ENCODE results near the gene TPRA1. TPM values are rescaled to one million over a fixed set of nuclear protein-coding genes. Genes with fewer than 3 reads are reported as not detected.

TPRA1 gene
- total and polyA plus RNA-seq, 2 of the 4 experiments (the other 2 are of a cell fraction) = 17.9 to 40.1 TPM

DNA sequence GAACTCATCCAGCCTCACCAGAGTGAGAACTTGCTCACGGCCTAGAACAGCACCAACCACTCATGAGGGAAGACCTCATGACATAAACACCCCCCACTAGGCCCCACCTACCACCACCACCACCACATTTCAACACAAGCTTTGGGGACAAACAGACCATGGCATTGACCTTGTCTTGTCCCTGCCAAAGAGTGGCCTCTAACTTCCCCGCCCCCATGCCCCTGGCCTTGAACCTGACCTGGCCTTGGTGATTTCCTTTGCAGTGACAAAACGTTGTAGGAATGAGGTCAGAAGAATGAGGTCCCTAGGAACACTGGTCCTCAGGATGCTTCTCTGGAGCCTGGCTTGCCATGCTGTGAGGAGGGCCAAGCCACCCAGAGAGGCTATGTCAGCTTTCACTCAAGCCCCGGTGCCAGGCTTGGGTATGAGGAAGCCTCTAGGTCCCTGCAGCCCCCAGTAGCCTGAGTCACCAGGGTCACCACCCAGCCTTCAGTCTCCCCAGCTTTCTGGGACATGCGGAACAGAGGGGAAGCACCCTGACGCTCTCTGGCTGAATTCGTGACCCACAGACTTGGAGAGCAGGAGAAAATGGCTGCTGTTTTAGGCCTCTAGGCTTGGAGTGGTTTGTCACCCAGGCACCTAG, 57.9 kb downstream of the TPRA1 start:
- no peak overlapping the region for H2BK120ac ChIP-seq (ENCODE audit: low read depth, low read length)
- no peak overlapping the region for H3K9ac ChIP-seq (ENCODE audit: low read depth, low read length)
- peaks cover 3% of the 10 kb centered on the region for H3K9me3 ChIP-seq (ENCODE audit: control insufficient read depth, insufficient read depth, low read length)
- in situ Hi-C loops (cut with MboI; ENCODE audit: low sequenced_read_pairs) = no loop called here
- H3K79me1 ChIP-seq (ENCODE audit: low read depth in 1 of 2, low read length in 2 of 2) = no peaks in the 10 kb centered on the region
- no peak overlapping the region for H2BK5ac ChIP-seq (ENCODE audit: low read depth, low read length, poor library complexity, severe bottlenecking)
- H4K8ac ChIP-seq (ENCODE audit: low read depth in 2 of 2, low read length in 2 of 2) = no peak overlapping the region
- H2AFZ ChIP-seq (replicated peaks; ENCODE audit: low read length, poor library complexity) = no peak overlapping the region
- H3K23ac ChIP-seq (ENCODE audit: low read depth, low read length) = no peak overlapping the region
- no peak overlapping the region for H3K4ac ChIP-seq (ENCODE audit: low read depth, low read length)
- no peaks in the 10 kb centered on the region for H4K20me1 ChIP-seq (ENCODE audit: insufficient read depth, low read length)
- H3K56ac ChIP-seq (ENCODE audit: extremely low read depth, insufficient read depth, low read length) = no peak overlapping the region
- H3K36me3 ChIP-seq (ENCODE audit: control insufficient read depth, insufficient read depth, low read length) = no peaks in the 10 kb centered on the region
- H3K4me2 ChIP-seq (ENCODE audit: low read depth, low read length) = no peak overlapping the region
- ATAC-seq (ENCODE audit: low read depth) (no peak), DNase-seq (no peak)
- POLR2A ChIA-PET (ENCODE audit: unreplicated experiment) = no interaction called here
- no peaks in the 10 kb centered on the region for H3K4me1 ChIP-seq (ENCODE audit: control insufficient read depth, insufficient read depth, low read length)
- H3K9me1 ChIP-seq (ENCODE audit: insufficient read depth, low read length) = no peaks in the 10 kb centered on the region
- TF ChIP-seq MAZ (IDR thresholded peaks at IDR 0.05; ENCODE audit: borderline replicate concordance, low read depth, low read length) = no peak
- TF ChIP-seq USF2 (IDR thresholded peaks at IDR 0.05; ENCODE audit: low read depth, low read length) = no peak
- no peak for TF ChIP-seq CHD1 (IDR thresholded peaks at IDR 0.05; ENCODE audit: low read depth, low read length)
- no peak for TF ChIP-seq RCOR1 (IDR thresholded peaks at IDR 0.05; ENCODE audit: insufficient replicate concordance, low read length)
- no peak for TF ChIP-seq BHLHE40 (IDR thresholded peaks at IDR 0.05; ENCODE audit: low read depth, low read length)
- dilution Hi-C loops (cut with HindIII; ENCODE audit: low sequenced_read_pairs, unreplicated experiment) = no loop called here
- intact Hi-C loops (cut with micrococcal nuclease) = no loop called here
- no peak overlapping the region for H4K91ac ChIP-seq (ENCODE audit: insufficient read depth, low read depth, low read length)
- H3K27ac ChIP-seq (ENCODE audit: insufficient read depth, low read length) = no peak overlapping the region
- no peak overlapping the region for H3K14ac ChIP-seq (replicated peaks; ENCODE audit: low read depth, low read length)
- H4K5ac ChIP-seq (ENCODE audit: low read depth, low read length) = no peak overlapping the region
- H3K18ac ChIP-seq (ENCODE audit: low read depth, low read length) = no peak overlapping the region
- H2AK5ac ChIP-seq (ENCODE audit: low read depth, low read length) = no peak overlapping the region
- CTCF ChIA-PET = no interaction called here
- peaks cover 27% of the 10 kb centered on the region for H3K27me3 ChIP-seq (ENCODE audit: control insufficient read depth, insufficient read depth, low read length)
- no peak overlapping the region for H2BK20ac ChIP-seq (ENCODE audit: low read depth, low read length)
- no CpG with 5 or more reads among the region's 7 CpGs for WGBS, 2 experiments (ENCODE audit: extremely low coverage in 2 of 2, insufficient read length in 1 of 2)
- no peak overlapping the region for H2AK9ac ChIP-seq (replicated peaks; ENCODE audit: low read depth, low read length, poor library complexity)
- H3K4me3 ChIP-seq (ENCODE audit: insufficient read depth, low read depth, low read length) = no peak overlapping the region
- no TSS peak for BruUV-seq (replicated peaks)
- H2BK15ac ChIP-seq (ENCODE audit: low read depth, low read length) = no peak overlapping the region
